Tibial nerve (tissue), 4 donors: ENCODE measurements around the gene EDAR. TPM values are rescaled to one million over a fixed set of nuclear protein-coding genes. Genes with fewer than 3 reads are reported as not detected.

Experiments
- DNase-seq, 2 donors: peaks; one replicate each; pipeline ENCODE4 v3.0.0-alpha.2; 2019; ENCODE audit warnings: low spot score in 2 of 2
- H3K27ac ChIP-seq, 4 donors: fragments of 200-600 bp; sonication (generic) in 3 of 4; one replicate each; pipeline ENCODE4 v1.5.1; 2017 to 2019; ENCODE audit warnings: mild to moderate bottlenecking in 1 of 4
- H3K27me3 ChIP-seq, 2 donors: fragments of 200-600 bp; sonication (generic) in 1 of 2; one replicate each; pipeline versions ENCODE4 v1.5.1 to v1.6.0; 2017 to 2019
- H3K36me3 ChIP-seq, 3 donors: fragments of 200-600 bp; sonication (generic); one replicate each; pipeline ENCODE4 v1.5.1; 2018 to 2019
- H3K4me1 ChIP-seq, 4 donors: fragments of 200-600 bp; sonication (generic) in 3 of 4; one replicate each; pipeline ENCODE4 v1.5.1; 2017 to 2019
- H3K4me3 ChIP-seq, 4 donors: fragments of 200-600 bp; sonication (generic) in 3 of 4; one replicate each; pipeline ENCODE4 v1.5.1; 2017 to 2019; ENCODE audit warnings: mild to moderate bottlenecking in 1 of 4, moderate library complexity in 1 of 4
- H3K9me3 ChIP-seq, 4 donors: fragments of 200-600 bp; sonication (generic) in 3 of 4; one replicate each; pipeline ENCODE4 v1.5.1; 2017 to 2019
- CTCF ChIP-seq, 5 experiments: fragments of 200-600 bp in 3 of 5; fragments of 450-650 bp in 2 of 5; sonication (generic) in 3 of 5; IDR thresholded peaks; one replicate each; pipeline ENCODE4 v1.5.1; 2016 to 2019; ENCODE audit warnings: antibody characterized with exemption in 5 of 5, mild to moderate bottlenecking in 3 of 5, moderate library complexity in 2 of 5
- EP300 ChIP-seq, 2 donors: sonication (generic); formaldehyde crosslinking; IDR thresholded peaks; one replicate each; pipeline ENCODE4 v1.6.1; 2017; ENCODE audit warnings: antibody characterized with exemption in 2 of 2, mild to moderate bottlenecking in 1 of 2
- POLR2A ChIP-seq, 2 donors: fragments of 450-650 bp; IDR thresholded peaks; one replicate each; pipeline ENCODE4 v1.6.1; 2017; ENCODE audit warnings: antibody characterized with exemption in 2 of 2, mild to moderate bottlenecking in 2 of 2, moderate library complexity in 2 of 2
- WGBS, 2 donors: methylation state at CpG; one replicate each; pipeline ENCODE4 v1.1.5; 2018; 5-methylcytosine and 5-hydroxymethylcytosine counted together
- total RNA-seq, 4 donors: library from RNA; depleted of rRNA; stranded (reverse); fragments of >200 nt; gene quantifications; one replicate each; pipeline ENCODE4 v1.1.0, GENCODE V29; 2016

The EDAR gene
- total RNA-seq, 4 donors from 2014 or later, result under 0.01 TPM; not detected in 3

- Histone ChIP-seq H3K4me1 (no peaks in the 10 kb centered on the region), H3K4me3 (no peak overlapping the region), H3K9me3 (no peaks in the 10 kb centered on the region), H3K27ac (no peak overlapping the region), H3K27me3 (no peaks in the 10 kb centered on the region), H3K36me3 (no peaks in the 10 kb centered on the region)
- TF ChIP-seq CTCF (IDR thresholded peaks at IDR 0.05) (no peak), EP300 (IDR thresholded peaks at IDR 0.05) (no peak), POLR2A (IDR thresholded peaks at IDR 0.05) (no peak)
- 62 to 65% methylated on average over 22 to 23 of the region's 24 CpGs for WGBS, 2 donors
- no peak for DNase-seq
These were observed 81.0 kb downstream of the EDAR start for GRCh38 chr2:108907822-108908712.

GRCh38 chr2:108906403-108907077 lies 82.5 kb downstream of the EDAR start:
- WGBS, 2 donors, result 77 to 90% methylated on average over 8 to 11 of the region's 15 CpGs
- TF ChIP-seq EP300 (IDR thresholded peaks at IDR 0.05) (no peak), CTCF (IDR thresholded peaks at IDR 0.05) (no peak), POLR2A (IDR thresholded peaks at IDR 0.05) (no peak)
- DNase-seq, result no peak
- no peaks in the 10 kb centered on the region for H3K27me3 ChIP-seq
- H3K9me3 ChIP-seq, result peaks cover 0 to 2% (median 0%) of the 10 kb centered on the region in 4 donors
- no peak overlapping the region for H3K4me3 ChIP-seq
- no peaks in the 10 kb centered on the region for H3K36me3 ChIP-seq
- H3K27ac ChIP-seq, result no peak overlapping the region
- H3K4me1 ChIP-seq, result no peaks in the 10 kb centered on the region

- Histone ChIP-seq H3K4me3 (no peak overlapping the region), H3K36me3 (no peaks in the 10 kb centered on the region), H3K27ac (no peak overlapping the region), H3K4me1 (no peaks in the 10 kb centered on the region), H3K27me3 (no peaks in the 10 kb centered on the region), H3K9me3 (peaks cover 0 to 5% (median 0%) of the 10 kb centered on the region in 4 donors)
- DNase-seq, result no peak
- TF ChIP-seq CTCF (IDR thresholded peaks at IDR 0.05) (no peak), EP300 (IDR thresholded peaks at IDR 0.05) (no peak), POLR2A (IDR thresholded peaks at IDR 0.05) (no peak)
- WGBS, 2 donors, result 89 to 90% methylated on average over 12 to 13 of the region's 13 CpGs
These were observed 83.1 kb downstream of the EDAR start for GRCh38 chr2:108905906-108906305.

GRCh38 chr2:108905176-108905575 lies 83.8 kb downstream of the EDAR start:
- H3K27ac ChIP-seq, result no peak overlapping the region
- DNase-seq, result no peak

More at GRCh38 chr2:108905176-108905575, 83.8 kb downstream of the EDAR start:
- Histone ChIP-seq H3K9me3 (peaks cover 0 to 5% (median 2%) of the 10 kb centered on the region in 4 donors), H3K27me3 (no peaks in the 10 kb centered on the region), H3K4me1 (no peaks in the 10 kb centered on the region), H3K36me3 (no peaks in the 10 kb centered on the region), H3K4me3 (no peak overlapping the region)
- WGBS, 2 donors, result 45% methylated on average over 3 of the region's 3 CpGs
- TF ChIP-seq CTCF (IDR thresholded peaks at IDR 0.05) (no peak), POLR2A (IDR thresholded peaks at IDR 0.05) (no peak), EP300 (IDR thresholded peaks at IDR 0.05) (no peak)
